ENCODE measurements around the gene WDR27. TPM values are rescaled to one million over a fixed set of nuclear protein-coding genes. Genes with fewer than 3 reads are reported as not detected.

Gene WDR27
- total and polyA plus RNA-seq, 10 of the 15 experiments (the other 5 are each of a cell fraction or from before 2014, with no cell fraction given), result 1.9 to 33.2 (median 19.0) TPM

- ChIA-PET CTCF (no interaction called here), RAD21 (ENCODE audit: unreplicated experiment) (no interaction called here), POLR2A (no interaction called here), SMC1A (ENCODE audit: uncharacterized antibody, unreplicated experiment) (no interaction called here)
- Histone ChIP-seq H3K27me3 (replicated peaks in 1 of 2; ENCODE audit: control insufficient read depth in 2 of 2, insufficient read depth in 2 of 2, low read length in 1 of 2) (no peaks in the 10 kb centered on the region), H2AFZ (ENCODE audit: control insufficient read depth, low read depth, low read length) (no peak overlapping the region), H3K79me2 (ENCODE audit: control insufficient read depth, insufficient read depth, low read length) (no peaks in the 10 kb centered on the region), H3K4me3 (no peak overlapping the region), H3K9ac (ENCODE audit: control insufficient read depth, insufficient read depth, low read length) (no peak overlapping the region), H3K9me3 (replicated peaks; ENCODE audit: control insufficient read depth, insufficient read depth, low read length) (no peaks in the 10 kb centered on the region), H3K4me2 (ENCODE audit: control insufficient read depth, insufficient read depth) (no peak overlapping the region), H3K27ac (ENCODE audit: control insufficient read depth, insufficient read depth) (no peak overlapping the region), H3K4me1 (ENCODE audit: control insufficient read depth, insufficient read depth, low read length) (no peaks in the 10 kb centered on the region), H3K36me3 (ENCODE audit: control insufficient read depth in 2 of 2, insufficient read depth in 2 of 2, low read length in 1 of 2) (no peaks in the 10 kb centered on the region), H4K20me1 (ENCODE audit: control insufficient read depth, insufficient read depth) (no peaks in the 10 kb centered on the region)
- ATAC-seq (no peak), FAIRE-seq (no peak), DNase-seq (ENCODE audit: low read depth, low spot score) (no peak)
- intact Hi-C loops (cut with micrococcal nuclease; ENCODE audit: unreplicated experiment) (no loop called here), in situ Hi-C loops (cut with MboI) (no loop called here)
- 90% methylated on average over 13 of the region's 13 CpGs for WGBS (ENCODE audit: insufficient coverage, insufficient replicate concordance, low lambda C conversion rate, missing lambda C conversion rate)
- no TSS peak for BruUV-seq (replicated peaks)
- no peak for TF ChIP-seq SMAD1 (IDR thresholded peaks at IDR 0.05; ENCODE audit: low read depth, partially characterized antibody)
- TF ChIP-seq POU2F2 (IDR thresholded peaks at IDR 0.05; ENCODE audit: borderline replicate concordance, low read depth, low read length), result no peak
- no peak for TF ChIP-seq E2F4 (IDR thresholded peaks at IDR 0.05; ENCODE audit: low read depth, low read length)
- TF ChIP-seq NFYA (IDR thresholded peaks at IDR 0.05; ENCODE audit: borderline replicate concordance, low read depth, low read length), result no peak
- no peak for TF ChIP-seq SPI1 (IDR thresholded peaks at IDR 0.05; ENCODE audit: borderline replicate concordance, insufficient read depth, low read depth, low read length)
- no peak for TF ChIP-seq SP1 (IDR thresholded peaks at IDR 0.05; ENCODE audit: low read depth, low read length)
- TF ChIP-seq PAX8 (IDR thresholded peaks at IDR 0.05), result no peak
- no peak for TF ChIP-seq CREM (IDR thresholded peaks at IDR 0.05; ENCODE audit: low read depth)
- no peak for TF ChIP-seq ZNF24 (IDR thresholded peaks at IDR 0.05)
- TF ChIP-seq RAD51 (IDR thresholded peaks at IDR 0.05), result no peak
- no peak for TF ChIP-seq ZNF274 (IDR thresholded peaks at IDR 0.05; ENCODE audit: insufficient read depth, insufficient read length)
- TF ChIP-seq BCLAF1 (IDR thresholded peaks at IDR 0.05), result no peak
- no peak for TF ChIP-seq HDGF (IDR thresholded peaks at IDR 0.05)
- TF ChIP-seq CBX5 (IDR thresholded peaks at IDR 0.05; ENCODE audit: low read depth), result no peak
- no peak for TF ChIP-seq BRCA1 (IDR thresholded peaks at IDR 0.05; ENCODE audit: low read depth, low read length)
These were observed 54.2 kb downstream of the WDR27 start for GRCh38 chr6:169647637-169648036.
